ENCODE results near the gene TSNAXIP1.
A peak's percentile ranks its signal among the peaks of the same experiment; 100 is the strongest.

The TSNAXIP1 gene

GRCh38 chr16:67806428-67807147, at the start of gene TSNAXIP1, which contains the start of gene RANBP10:
Gene TSNAXIP1, plus strand, starts transcription at chr16:67806889. Its CDS starts 261 bp downstream, at chr16:67807150.
Gene RANBP10, minus strand, starts transcription at chr16:67806560. Its CDS starts 24 bp downstream, at chr16:67806536.
- DNase-seq = peak; percentile 99

- no peak for DNase-seq
Observed at GRCh38 chr16:67758006-67758405, 48.7 kb upstream of the TSNAXIP1 start.

GRCh38 chr16:67758966-67759365, 47.7 kb upstream of the TSNAXIP1 start:
- DNase-seq = no peak

GRCh38 chr16:67760206-67760955, 46.3 kb upstream of the TSNAXIP1 start:
- no peak for DNase-seq

- no peak for DNase-seq
Observed at GRCh38 chr16:67760956-67761230, 45.8 kb upstream of the TSNAXIP1 start.

GRCh38 chr16:67761924-67762323, 44.8 kb upstream of the TSNAXIP1 start:
- no peak for DNase-seq

- DNase-seq = no peak
Observed at GRCh38 chr16:67762385-67762784, 44.3 kb upstream of the TSNAXIP1 start.

- DNase-seq = no peak
Observed at GRCh38 chr16:67763066-67763465, 43.6 kb upstream of the TSNAXIP1 start.

GRCh38 chr16:67764158-67764667, 42.5 kb upstream of the TSNAXIP1 start:
- no peak for DNase-seq

GRCh38 chr16:67766291-67766690, 40.4 kb upstream of the TSNAXIP1 start:
- DNase-seq = no peak

- DNase-seq = no peak
Observed at GRCh38 chr16:67767953-67768352, 38.7 kb upstream of the TSNAXIP1 start.

- DNase-seq = no peak
Observed at GRCh38 chr16:67770346-67770991, 36.2 kb upstream of the TSNAXIP1 start.

GRCh38 chr16:67773099-67773498, 33.6 kb upstream of the TSNAXIP1 start:
- no peak for DNase-seq

GRCh38 chr16:67773569-67774456, 32.9 kb upstream of the TSNAXIP1 start:
- DNase-seq = no peak

GRCh38 chr16:67774457-67774853, 32.2 kb upstream of the TSNAXIP1 start:
- no peak for DNase-seq

- no peak for DNase-seq
Observed at GRCh38 chr16:67775273-67775672, 31.4 kb upstream of the TSNAXIP1 start.

- DNase-seq = no peak
Observed at GRCh38 chr16:67779256-67780014, 27.3 kb upstream of the TSNAXIP1 start.

- DNase-seq = no peak
Observed at GRCh38 chr16:67780847-67781564, 25.7 kb upstream of the TSNAXIP1 start.

GRCh38 chr16:67781565-67781921, 25.1 kb upstream of the TSNAXIP1 start:
- peak; percentile 9 for DNase-seq

GRCh38 chr16:67782567-67783352, 23.9 kb upstream of the TSNAXIP1 start:
- no peak for DNase-seq

- no peak for DNase-seq
Observed at GRCh38 chr16:67783353-67783725, 23.4 kb upstream of the TSNAXIP1 start.

Data from CD4-positive, alpha-beta T cell treated with Interleukin-10 for 1 hour (primary cell).